NCI-H510A (cell line): ENCODE measurements around the gene KIAA0825.

ENCODE experiments used
- DNase-seq: peaks from one replicate; lab custom pipeline; 2025; lab: John Stamatoyannopoulos, UW

Gene KIAA0825

GRCh38 chr5:94618493-94619328, at the start of gene KIAA0825, which contains the start of gene SLF1:
KIAA0825 (minus strand) TSS chr5:94618604; CDS start chr5:94537126, 81,478 bp downstream.
SLF1 (plus strand) TSS chr5:94618669; CDS start chr5:94628811, 10,142 bp downstream.
- peak; percentile 63 for DNase-seq

- DNase-seq, result no peak
These were observed 49.5 kb upstream of the KIAA0825 start for GRCh38 chr5:94667937-94668336.

- no peak for DNase-seq
These were observed 42.7 kb upstream of the KIAA0825 start for GRCh38 chr5:94661086-94661485.

- no peak for DNase-seq
These were observed 42.1 kb upstream of the KIAA0825 start for GRCh38 chr5:94660506-94660905.

- DNase-seq, result no peak
These were observed 39.9 kb upstream of the KIAA0825 start for GRCh38 chr5:94658272-94658671.

- DNase-seq, result no peak
These were observed 31.5 kb upstream of the KIAA0825 start for GRCh38 chr5:94649874-94650273.

GRCh38 chr5:94646758-94647157, 28.4 kb upstream of the KIAA0825 start:
- no peak for DNase-seq

GRCh38 chr5:94645053-94645452, 26.6 kb upstream of the KIAA0825 start:
- DNase-seq, result no peak

GRCh38 chr5:94640176-94640575, 21.8 kb upstream of the KIAA0825 start:
- DNase-seq, result no peak

GRCh38 chr5:94632024-94632423, 13.6 kb upstream of the KIAA0825 start:
- DNase-seq, result no peak

- no peak for DNase-seq
These were observed 8.8 kb upstream of the KIAA0825 start for GRCh38 chr5:94627191-94627590.

GRCh38 chr5:94623877-94624276, 5.5 kb upstream of the KIAA0825 start:
- DNase-seq, result no peak

- DNase-seq, result no peak
These were observed 4.6 kb upstream of the KIAA0825 start for GRCh38 chr5:94623011-94623410.

GRCh38 chr5:94621763-94622162, 3.4 kb upstream of the KIAA0825 start:
- no peak for DNase-seq

- no peak for DNase-seq
These were observed 1.9 kb upstream of the KIAA0825 start for GRCh38 chr5:94620256-94620655.

- no peak for DNase-seq
These were observed 343 bp downstream of the KIAA0825 start for GRCh38 chr5:94618029-94618492.

- no peak for DNase-seq
These were observed 2.5 kb downstream of the KIAA0825 start for GRCh38 chr5:94615862-94616261.

- no peak for DNase-seq
These were observed 4.1 kb downstream of the KIAA0825 start for GRCh38 chr5:94614156-94614805.

GRCh38 chr5:94613583-94613982, 4.8 kb downstream of the KIAA0825 start:
- DNase-seq, result no peak

GRCh38 chr5:94595281-94595840, 23.0 kb downstream of the KIAA0825 start:
- no peak for DNase-seq

GRCh38 chr5:94577466-94578245, 40.7 kb downstream of the KIAA0825 start:
- DNase-seq, result no peak

- DNase-seq, result no peak
These were observed 43.2 kb downstream of the KIAA0825 start for GRCh38 chr5:94575196-94575595.
